DMS79 (cell line): ENCODE data around the gene DNAI1.

ENCODE experiments used
- DNase-seq: peaks from one replicate; lab custom pipeline; 2025; lab: John Stamatoyannopoulos, UW

The DNAI1 gene

GRCh38 chr9:34545497-34545896 lies 86.9 kb downstream of the DNAI1 start:
- no peak for DNase-seq

DNA sequence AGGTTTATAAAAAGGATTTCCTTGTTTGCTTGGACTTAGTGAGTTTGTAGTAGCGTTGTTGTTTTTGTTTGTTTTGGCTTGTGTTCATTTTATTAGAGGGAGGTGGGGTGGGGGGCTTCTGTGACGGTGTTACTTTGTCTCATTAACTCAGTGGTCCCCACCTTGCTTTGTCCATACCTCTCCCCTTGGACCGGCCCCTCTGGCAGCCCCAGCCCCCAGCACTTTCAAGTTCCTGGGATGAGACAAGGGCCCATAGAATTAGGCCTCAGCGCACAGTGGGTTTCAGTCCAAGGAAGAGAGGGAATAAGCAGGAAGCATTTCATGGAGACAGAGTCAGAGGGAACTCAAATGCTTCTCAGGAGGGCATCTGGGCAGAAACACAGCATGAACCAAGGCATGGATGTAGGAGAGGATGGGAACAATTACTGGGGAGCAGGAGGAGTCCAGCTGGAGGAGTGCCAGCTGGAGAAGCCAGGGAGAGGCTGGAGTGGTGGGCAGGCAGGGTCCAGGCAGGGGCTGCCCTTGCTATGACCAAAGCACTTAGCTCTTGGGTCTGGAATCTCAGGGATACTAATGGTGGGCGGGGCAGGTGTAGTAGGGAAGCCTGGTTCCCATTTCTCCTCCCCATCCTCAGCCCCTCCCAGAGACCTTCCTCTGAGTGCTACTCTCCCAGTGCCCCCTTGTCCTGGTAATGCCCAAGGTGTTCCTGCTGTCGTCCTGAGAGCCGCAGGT lies 87.7 kb downstream of the DNAI1 start:
- DNase-seq: no peak

GRCh38 chr9:34546834-34547827 lies 88.5 kb downstream of the DNAI1 start:
- DNase-seq: no peak

GRCh38 chr9:34547960-34548611 lies 89.5 kb downstream of the DNAI1 start:
- DNase-seq: no peak

GRCh38 chr9:34549407-34549732 lies 90.8 kb downstream of the DNAI1 start:
- DNase-seq: no peak

- DNase-seq: no peak
Measured at GRCh38 chr9:34550016-34550680, 91.5 kb downstream of the DNAI1 start.

DNA sequence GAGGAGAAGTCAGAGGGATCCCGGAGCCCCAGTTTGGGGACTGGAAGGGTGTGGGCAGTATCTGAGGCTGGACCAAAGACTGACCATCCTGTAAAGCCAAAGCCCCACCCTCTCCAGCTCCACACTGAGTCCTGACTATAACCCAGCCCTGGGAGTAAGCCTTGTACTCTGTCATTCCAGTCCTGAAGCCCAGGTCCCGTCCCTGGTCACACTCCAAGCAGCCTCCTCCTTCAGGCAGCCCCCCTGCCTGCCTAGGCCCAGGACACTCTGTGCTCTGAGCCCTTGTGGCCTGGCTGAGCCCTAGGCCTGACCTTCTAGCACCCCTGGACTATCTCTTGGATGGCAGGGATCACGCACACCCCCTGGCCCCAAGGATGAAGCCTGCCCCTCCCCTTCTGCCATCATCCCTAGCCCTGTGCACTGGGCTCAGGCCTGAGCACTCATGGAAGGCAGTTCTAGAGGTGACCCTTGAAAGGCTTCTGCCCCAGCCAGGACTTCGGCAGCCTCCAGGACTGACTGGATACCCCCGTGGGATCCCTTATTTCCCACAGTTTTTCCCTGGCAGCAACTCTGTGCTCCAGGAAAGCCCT lies 92.2 kb downstream of the DNAI1 start:
- no peak for DNase-seq

DNA sequence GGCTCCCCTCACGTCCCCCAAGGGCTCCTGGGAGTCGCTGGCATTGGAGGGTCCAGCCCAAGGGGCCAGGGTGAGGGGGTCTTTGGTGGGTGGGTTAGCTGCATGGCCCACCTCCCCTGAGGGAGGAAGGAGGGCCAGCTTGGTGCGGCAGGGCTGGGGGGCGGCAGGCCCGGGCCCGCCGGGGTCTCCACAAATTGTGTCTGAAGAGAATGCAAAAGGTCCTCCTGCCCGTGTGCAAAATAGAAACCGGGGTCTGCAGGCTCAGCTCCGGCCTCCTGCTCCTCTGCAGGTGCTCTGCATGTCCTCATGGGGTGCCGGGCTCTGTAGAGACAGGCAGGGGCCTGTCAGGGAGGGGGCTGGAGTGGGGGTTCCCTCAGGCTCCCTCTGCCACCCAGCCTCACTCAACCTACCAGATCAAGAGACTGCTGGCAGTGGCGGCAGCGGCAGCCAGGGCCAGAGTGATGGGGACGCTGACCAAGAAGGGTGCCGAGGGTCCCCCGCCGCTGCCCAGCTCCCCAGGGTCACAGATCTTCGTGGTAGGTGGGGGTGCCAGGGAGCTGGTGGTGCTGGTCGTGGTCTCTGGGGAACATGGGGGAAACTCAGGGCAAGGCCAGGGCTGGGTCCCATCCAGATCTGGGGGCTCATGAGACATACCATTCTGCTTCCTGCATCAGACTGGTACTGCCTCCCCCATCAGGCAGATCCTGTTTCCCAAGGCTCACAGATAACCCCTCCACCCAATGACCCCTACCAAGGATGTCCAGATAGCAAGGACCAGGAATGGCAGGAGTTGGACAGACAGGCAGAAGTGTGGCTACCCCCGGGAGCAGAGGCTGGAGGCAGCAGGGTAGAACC lies 93.4 kb downstream of the DNAI1 start:
- DNase-seq: no peak

GRCh38 chr9:34552606-34552981 lies 94.0 kb downstream of the DNAI1 start:
- no peak for DNase-seq

GRCh38 chr9:34552986-34553385 lies 94.4 kb downstream of the DNAI1 start:
- DNase-seq: no peak

- DNase-seq: no peak
Measured at GRCh38 chr9:34553511-34554021, 95.0 kb downstream of the DNAI1 start.

- DNase-seq: peak; percentile 71
Measured at GRCh38 chr9:34554211-34555001, 95.8 kb downstream of the DNAI1 start.

- peak; percentile 70 for DNase-seq
Measured at GRCh38 chr9:34555002-34555348, 96.4 kb downstream of the DNAI1 start.

DNA sequence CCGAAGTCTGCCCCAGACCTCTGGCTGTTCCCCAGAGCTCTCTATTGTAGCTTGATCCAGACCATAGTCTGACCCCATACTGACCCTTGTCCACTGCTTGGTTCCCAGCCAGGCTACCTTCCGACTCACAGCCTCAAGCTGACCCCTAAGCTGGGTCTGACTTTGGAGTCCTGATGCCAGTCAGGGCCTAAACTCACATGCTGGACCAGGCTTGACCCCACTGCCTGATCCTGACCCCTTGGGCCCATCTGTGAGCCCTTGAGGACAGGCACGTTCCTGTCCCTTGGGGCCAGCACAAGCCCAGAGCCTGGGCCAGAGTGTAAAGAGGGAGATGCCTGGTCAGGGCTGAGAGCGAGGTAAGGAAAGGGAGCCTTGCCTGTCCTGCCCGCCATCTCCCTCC lies 96.9 kb downstream of the DNAI1 start:
- no peak for DNase-seq

GRCh38 chr9:34555936-34556525 lies 97.4 kb downstream of the DNAI1 start:
- no peak for DNase-seq

DNA sequence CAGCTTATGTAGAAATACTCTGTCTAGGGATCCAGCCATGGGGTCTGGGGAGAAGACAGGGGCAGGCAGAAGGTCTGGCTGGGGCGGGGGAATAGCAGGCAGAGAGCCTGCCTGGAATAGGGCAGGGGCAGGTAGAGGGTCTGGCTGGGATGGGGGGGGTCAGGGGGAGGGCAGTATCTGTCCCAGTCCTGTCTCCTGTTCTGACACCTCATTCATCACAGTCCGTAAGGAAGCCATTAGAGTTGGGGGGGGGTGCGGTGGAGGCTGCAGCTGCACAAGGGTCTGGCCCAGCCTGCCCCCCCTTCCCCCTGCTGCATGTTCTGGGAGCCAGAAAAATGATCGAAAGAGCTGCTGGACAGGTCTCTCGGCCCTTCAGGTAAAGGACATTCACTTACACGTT lies 98.3 kb downstream of the DNAI1 start:
- DNase-seq: no peak

- DNase-seq: no peak
Measured at GRCh38 chr9:34557426-34558321, 99.1 kb downstream of the DNAI1 start.

DNA sequence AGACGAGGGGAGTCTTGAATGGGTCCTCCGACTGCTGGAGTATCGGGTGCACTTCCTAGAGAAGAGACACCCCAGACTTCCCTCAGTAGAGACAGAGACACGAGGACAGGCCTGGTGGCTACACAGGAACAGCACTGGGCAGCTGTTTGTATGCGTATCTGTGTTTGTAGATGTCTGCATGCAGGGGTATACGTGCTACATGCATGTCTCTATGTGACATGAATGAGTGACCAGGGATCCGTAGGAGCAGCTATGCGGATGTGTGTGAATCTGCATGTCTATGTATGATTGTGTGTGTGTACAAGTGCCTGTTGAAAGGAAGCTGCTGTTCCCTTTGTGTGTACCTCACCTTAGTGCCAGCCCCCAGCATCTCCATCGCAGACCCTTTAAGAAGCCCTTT lies 99.8 kb downstream of the DNAI1 start:
- no peak for DNase-seq
